Neutrophil (primary cell): ENCODE measurements around the gene ZBTB49.

Source experiments
- H3K27ac ChIP-seq: fragments of 200-600 bp; sonication (generic); 2 replicates; pipeline ENCODE4 v1.5.1; 2016; ENCODE audit warnings: mild to moderate bottlenecking, moderate library complexity
- H3K27me3 ChIP-seq: fragments of 200-600 bp; sonication (generic); 2 replicates; pipeline ENCODE4 v1.6.0; 2016; ENCODE audit warnings: mild to moderate bottlenecking
- H3K36me3 ChIP-seq: fragments of 200-600 bp; sonication (generic); 2 replicates; pipeline ENCODE4 v1.5.1; 2017
- H3K4me1 ChIP-seq, 2 experiments: fragments of 200-600 bp in 1 of 2; sonication (generic) in 1 of 2; 1 replicate in 1 of 2; 2 replicates in 1 of 2; pipeline versions ENCODE4 v1.5.1 to v1.6.1; 2013 to 2016; ENCODE audit warnings: low read depth in 1 of 2, low read length in 1 of 2, mild to moderate bottlenecking in 1 of 2, moderate library complexity in 1 of 2; ENCODE audit not compliant: control insufficient read depth in 1 of 2, insufficient read depth in 1 of 2
- H3K4me3 ChIP-seq, 2 experiments: fragments of 200-600 bp in 1 of 2; sonication (generic) in 1 of 2; 1 replicate in 1 of 2; 2 replicates in 1 of 2; pipeline ENCODE4 v1.5.1; 2013 to 2016; ENCODE audit warnings: low read depth in 1 of 2, low read length in 1 of 2, mild to moderate bottlenecking in 1 of 2, moderate library complexity in 1 of 2
- H3K9me3 ChIP-seq: fragments of 200-600 bp; sonication (generic); 2 replicates; pipeline ENCODE4 v1.5.1; 2016
- TF ChIP-seq, protein P1 (sequence below): fragments of 200-600 bp; sonication (generic); IDR thresholded peaks from 2 replicates; pipeline ENCODE4 v1.5.1; 2016; ENCODE audit warnings: antibody characterized with exemption

The ZBTB49 gene

DNA sequence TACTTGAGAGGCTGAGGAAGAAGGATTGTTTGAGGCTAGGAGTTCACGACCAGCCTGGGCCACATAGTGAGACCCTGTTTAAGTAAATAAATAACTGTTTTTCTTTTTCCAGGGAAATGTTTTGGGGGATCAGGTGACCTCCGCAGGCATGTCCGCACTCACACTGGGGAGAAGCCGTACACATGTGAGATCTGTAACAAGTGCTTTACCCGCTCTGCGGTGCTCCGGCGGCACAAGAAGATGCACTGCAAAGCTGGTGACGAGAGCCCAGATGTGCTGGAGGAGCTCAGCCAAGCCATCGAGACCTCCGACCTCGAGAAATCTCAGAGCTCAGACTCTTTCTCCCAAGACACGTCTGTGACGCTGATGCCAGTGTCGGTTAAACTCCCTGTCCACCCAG is 30.5 kb downstream of the ZBTB49 start:
- H3K27me3 ChIP-seq: no peaks in the 10 kb centered on the region
- TF ChIP-seq, protein P1, sequence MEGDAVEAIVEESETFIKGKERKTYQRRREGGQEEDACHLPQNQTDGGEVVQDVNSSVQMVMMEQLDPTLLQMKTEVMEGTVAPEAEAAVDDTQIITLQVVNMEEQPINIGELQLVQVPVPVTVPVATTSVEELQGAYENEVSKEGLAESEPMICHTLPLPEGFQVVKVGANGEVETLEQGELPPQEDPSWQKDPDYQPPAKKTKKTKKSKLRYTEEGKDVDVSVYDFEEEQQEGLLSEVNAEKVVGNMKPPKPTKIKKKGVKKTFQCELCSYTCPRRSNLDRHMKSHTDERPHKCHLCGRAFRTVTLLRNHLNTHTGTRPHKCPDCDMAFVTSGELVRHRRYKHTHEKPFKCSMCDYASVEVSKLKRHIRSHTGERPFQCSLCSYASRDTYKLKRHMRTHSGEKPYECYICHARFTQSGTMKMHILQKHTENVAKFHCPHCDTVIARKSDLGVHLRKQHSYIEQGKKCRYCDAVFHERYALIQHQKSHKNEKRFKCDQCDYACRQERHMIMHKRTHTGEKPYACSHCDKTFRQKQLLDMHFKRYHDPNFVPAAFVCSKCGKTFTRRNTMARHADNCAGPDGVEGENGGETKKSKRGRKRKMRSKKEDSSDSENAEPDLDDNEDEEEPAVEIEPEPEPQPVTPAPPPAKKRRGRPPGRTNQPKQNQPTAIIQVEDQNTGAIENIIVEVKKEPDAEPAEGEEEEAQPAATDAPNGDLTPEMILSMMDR: no peak
- H3K9me3 ChIP-seq: no peaks in the 10 kb centered on the region
- no peak overlapping the region for H3K4me3 ChIP-seq
- H3K27ac ChIP-seq: no peak overlapping the region
- peaks cover 5% of the 10 kb centered on the region in 2 experiments for H3K4me1 ChIP-seq
- peaks cover 64% of the 10 kb centered on the region for H3K36me3 ChIP-seq

DNA sequence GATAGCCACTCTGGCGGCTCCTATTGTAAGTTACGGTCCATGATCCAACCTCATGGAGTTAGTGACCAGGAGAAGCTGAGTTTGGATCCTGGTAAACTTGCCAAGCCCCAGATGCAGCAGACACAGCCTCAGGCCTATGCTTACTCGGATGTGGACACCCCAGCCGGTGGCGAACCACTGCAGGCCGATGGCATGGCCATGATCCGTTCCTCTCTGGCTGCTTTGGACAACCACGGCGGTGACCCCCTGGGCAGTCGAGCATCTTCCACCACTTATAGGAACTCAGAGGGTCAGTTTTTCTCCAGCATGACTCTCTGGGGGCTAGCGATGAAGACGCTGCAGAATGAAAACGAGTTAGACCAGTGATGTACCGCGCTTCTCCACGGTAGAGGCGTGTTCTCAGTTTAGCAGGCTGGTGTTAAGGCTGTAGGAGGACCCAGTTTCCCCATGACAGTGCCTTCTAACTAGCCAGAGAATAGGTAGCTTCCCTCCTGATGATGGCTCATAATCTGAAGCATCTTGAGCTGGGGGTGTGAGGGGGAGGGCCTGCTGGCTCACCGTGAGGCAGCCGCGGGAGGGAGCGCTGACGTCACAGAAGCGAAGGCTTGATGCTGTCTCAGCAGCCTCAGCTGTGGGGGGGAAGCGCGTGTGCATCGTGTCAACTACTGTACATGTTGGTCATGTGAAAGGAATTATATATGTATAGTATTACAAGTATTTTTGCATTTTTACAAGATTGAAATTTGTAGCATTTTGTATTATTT is 31.1 kb downstream of the ZBTB49 start:
- Histone ChIP-seq H3K4me3 (no peak overlapping the region), H3K36me3 (peaks cover 58% of the 10 kb centered on the region), H3K4me1 (no peaks in the 10 kb centered on the region), H3K9me3 (no peaks in the 10 kb centered on the region), H3K27ac (no peak overlapping the region), H3K27me3 (no peaks in the 10 kb centered on the region)
- TF ChIP-seq, protein P1: no peak

GRCh38 chr4:4321951-4322688 is 32.1 kb downstream of the ZBTB49 start:
- peaks cover 48% of the 10 kb centered on the region for H3K36me3 ChIP-seq
- H3K27ac ChIP-seq: no peak overlapping the region
- H3K27me3 ChIP-seq: no peaks in the 10 kb centered on the region
- no peak overlapping the region for H3K4me3 ChIP-seq
- TF ChIP-seq, protein P1: no peak
- H3K9me3 ChIP-seq: no peaks in the 10 kb centered on the region
- no peaks in the 10 kb centered on the region for H3K4me1 ChIP-seq

- TF ChIP-seq, protein P1: no peak
- H3K9me3 ChIP-seq: no peaks in the 10 kb centered on the region
- no peak overlapping the region for H3K27ac ChIP-seq
These were observed 33.9 kb downstream of the ZBTB49 start for GRCh38 chr4:4323705-4324534.

GRCh38 chr4:4325321-4325720 is 35.3 kb downstream of the ZBTB49 start:
- H3K27ac ChIP-seq: no peak overlapping the region
- TF ChIP-seq, protein P1: no peak
- H3K27me3 ChIP-seq: peaks cover 6% of the 10 kb centered on the region
- H3K4me1 ChIP-seq: no peaks in the 10 kb centered on the region
- H3K9me3 ChIP-seq: no peaks in the 10 kb centered on the region
- H3K36me3 ChIP-seq: peaks cover 25% of the 10 kb centered on the region
- no peak overlapping the region for H3K4me3 ChIP-seq

More at GRCh38 chr4:4323705-4324534, 33.9 kb downstream of the ZBTB49 start:
- H3K4me1 ChIP-seq: no peaks in the 10 kb centered on the region
- no peak overlapping the region for H3K4me3 ChIP-seq
- H3K36me3 ChIP-seq: peaks cover 39% of the 10 kb centered on the region
- peaks cover 6% of the 10 kb centered on the region for H3K27me3 ChIP-seq
